Neural cell (in vitro differentiated cells): ENCODE measurements around the gene GPS1. TPM values are rescaled to one million over a fixed set of nuclear protein-coding genes. Genes with fewer than 3 reads are reported as not detected.

Experiments
- H2AFZ ChIP-seq: fragments of 200-600, 300-800 bp; sonication (generic), shearing (Covaris generic); 2 replicates; pipeline ENCODE4 v1.6.0; 2014; ENCODE audit warnings: low read depth, mild to moderate bottlenecking, antibody characterized with exemption, low read length, moderate library complexity
- H3F3A ChIP-seq: fragments of 200-600 bp; shearing (Covaris generic); 2 replicates; pipeline ENCODE4 v1.6.1; 2016; ENCODE audit warnings: mild to moderate bottlenecking, moderate library complexity, mixed read lengths, antibody characterized with exemption, low read length; ENCODE audit not compliant: insufficient read depth, poor library complexity, severe bottlenecking
- H3K27ac ChIP-seq: fragments of 200-600, 300-800 bp; sonication (generic), shearing (Covaris generic); 2 replicates; pipeline ENCODE4 v1.5.1; 2014; ENCODE audit warnings: mild to moderate bottlenecking, low read length, moderate library complexity
- H3K27me3 ChIP-seq: fragments of 300-800, 200-600 bp; sonication (generic), shearing (Covaris generic); 2 replicates; pipeline ENCODE4 v1.6.0; 2014; ENCODE audit warnings: mild to moderate bottlenecking, low read depth, low read length, moderate library complexity; ENCODE audit not compliant: insufficient read depth
- H3K36me3 ChIP-seq: fragments of 300-800, 200-600 bp; sonication (generic), shearing (Covaris generic); 2 replicates; pipeline ENCODE4 v1.5.1; 2014; ENCODE audit warnings: mild to moderate bottlenecking, antibody characterized with exemption, low read length, moderate library complexity; ENCODE audit not compliant: insufficient read depth
- H3K4me2 ChIP-seq: fragments of 300-800, 200-600 bp; sonication (generic), shearing (Covaris generic); 2 replicates; pipeline ENCODE4 v1.6.0; 2014; ENCODE audit warnings: mild to moderate bottlenecking, low read length
- H3K4me3 ChIP-seq: fragments of 300-800, 200-600 bp; sonication (generic), shearing (Covaris generic); 2 replicates; pipeline ENCODE4 v1.5.1; 2014; ENCODE audit warnings: mild to moderate bottlenecking, low read length, moderate library complexity
- H3K79me2 ChIP-seq: fragments of 200-600 bp; shearing (Covaris generic); replicated peaks from 2 replicates; pipeline ENCODE4 v1.6.0; 2014; ENCODE audit warnings: mild to moderate bottlenecking, low read length, moderate library complexity; ENCODE audit not compliant: insufficient read depth
- H3K9ac ChIP-seq: fragments of 300-800, 200-600 bp; sonication (generic), shearing (Covaris generic); 2 replicates; pipeline ENCODE4 v1.6.1; 2016; ENCODE audit warnings: mild to moderate bottlenecking, low read length, mixed read lengths
- H3K9me2 ChIP-seq: fragments of 200-600 bp; shearing (Covaris generic); 2 replicates; pipeline ENCODE4 v1.6.1; 2016; ENCODE audit warnings: mild to moderate bottlenecking, low read length, mixed read lengths; ENCODE audit not compliant: insufficient read depth
- H3K9me3 ChIP-seq: fragments of 200-600, 300-800 bp; sonication (generic), shearing (Covaris generic); 2 replicates; pipeline ENCODE4 v1.6.1; 2016; ENCODE audit warnings: mild to moderate bottlenecking, mixed run types, low read length, moderate library complexity, mixed read lengths
- H4K20me1 ChIP-seq: fragments of 200-600 bp; shearing (Covaris generic); 2 replicates; pipeline ENCODE4 v1.6.1; 2016; ENCODE audit warnings: mild to moderate bottlenecking, mixed run types; ENCODE audit not compliant: insufficient read depth
- EP300 ChIP-seq: fragments of 450-650 bp; conservative IDR thresholded peaks from 2 replicates; pipeline ENCODE4 v1.6.1; 2014; ENCODE audit warnings: antibody characterized with exemption, mild to moderate bottlenecking, moderate library complexity; ENCODE audit not compliant: poor library complexity, severe bottlenecking
- EZH2 ChIP-seq: fragments of 200-600, 300-800 bp; shearing (Covaris generic), sonication (generic); IDR thresholded peaks from 2 replicates; pipeline ENCODE4 v1.6.1; 2014; ENCODE audit warnings: antibody characterized with exemption, low read length, borderline replicate concordance, mild to moderate bottlenecking; ENCODE audit not compliant: insufficient read depth, poor library complexity, severe bottlenecking
- MXI1 ChIP-seq: fragments of 450-650 bp; conservative IDR thresholded peaks from 2 replicates; pipeline ENCODE4 v1.6.1; 2014; ENCODE audit warnings: antibody characterized with exemption, mild to moderate bottlenecking; ENCODE audit not compliant: poor library complexity, severe bottlenecking
- POLR2AphosphoS5 ChIP-seq: IDR thresholded peaks from 2 replicates; pipeline ENCODE4 v1.6.1; 2012
- SMC3 ChIP-seq: fragments of 450-650 bp; conservative IDR thresholded peaks from 2 replicates; pipeline ENCODE4 v1.6.1; 2014; ENCODE audit warnings: antibody characterized with exemption, mild to moderate bottlenecking, moderate library complexity; ENCODE audit not compliant: poor library complexity
- TAF1 ChIP-seq: IDR thresholded peaks from 2 replicates; pipeline ENCODE4 v1.6.1; 2012; ENCODE audit warnings: low read depth
- polyA plus RNA-seq: library from polyadenylated mRNA; depleted of rRNA; stranded (reverse); fragments of >200 nt; gene quantifications from 2 replicates; pipeline ENCODE4 v1.2.3, GENCODE V29; 2014
- TF ChIP-seq, protein P1 (sequence below): IDR thresholded peaks from 2 replicates; pipeline ENCODE4 v1.6.1; 2012; ENCODE audit warnings: borderline replicate concordance
- TF ChIP-seq, protein P2 (sequence below): fragments of 450-650 bp; IDR thresholded peaks from 2 replicates; pipeline ENCODE4 v1.5.1; 2014; ENCODE audit warnings: antibody characterized with exemption, mild to moderate bottlenecking, moderate library complexity; ENCODE audit not compliant: poor library complexity, severe bottlenecking

Gene GPS1
- polyA plus RNA-seq, 1 donor from 2014 or later: 170 TPM

GRCh38 chr17:82012261-82012639 lies 39.4 kb upstream of the GPS1 start:
- H3K36me3 ChIP-seq: no peaks in the 10 kb centered on the region
- no peaks in the 10 kb centered on the region for H3K9me2 ChIP-seq
- no peaks in the 10 kb centered on the region for H3F3A ChIP-seq
- no peaks in the 10 kb centered on the region for H3K27me3 ChIP-seq
- H3K4me2 ChIP-seq: no peak overlapping the region
- no peak overlapping the region for H3K4me3 ChIP-seq
- no peak overlapping the region for H3K27ac ChIP-seq
- H3K9me3 ChIP-seq: no peaks in the 10 kb centered on the region
- no peaks in the 10 kb centered on the region for H4K20me1 ChIP-seq
- H3K79me2 ChIP-seq: no peaks in the 10 kb centered on the region
- no peak overlapping the region for H3K9ac ChIP-seq
- H2AFZ ChIP-seq: no peak overlapping the region
- TF ChIP-seq, protein P1, sequence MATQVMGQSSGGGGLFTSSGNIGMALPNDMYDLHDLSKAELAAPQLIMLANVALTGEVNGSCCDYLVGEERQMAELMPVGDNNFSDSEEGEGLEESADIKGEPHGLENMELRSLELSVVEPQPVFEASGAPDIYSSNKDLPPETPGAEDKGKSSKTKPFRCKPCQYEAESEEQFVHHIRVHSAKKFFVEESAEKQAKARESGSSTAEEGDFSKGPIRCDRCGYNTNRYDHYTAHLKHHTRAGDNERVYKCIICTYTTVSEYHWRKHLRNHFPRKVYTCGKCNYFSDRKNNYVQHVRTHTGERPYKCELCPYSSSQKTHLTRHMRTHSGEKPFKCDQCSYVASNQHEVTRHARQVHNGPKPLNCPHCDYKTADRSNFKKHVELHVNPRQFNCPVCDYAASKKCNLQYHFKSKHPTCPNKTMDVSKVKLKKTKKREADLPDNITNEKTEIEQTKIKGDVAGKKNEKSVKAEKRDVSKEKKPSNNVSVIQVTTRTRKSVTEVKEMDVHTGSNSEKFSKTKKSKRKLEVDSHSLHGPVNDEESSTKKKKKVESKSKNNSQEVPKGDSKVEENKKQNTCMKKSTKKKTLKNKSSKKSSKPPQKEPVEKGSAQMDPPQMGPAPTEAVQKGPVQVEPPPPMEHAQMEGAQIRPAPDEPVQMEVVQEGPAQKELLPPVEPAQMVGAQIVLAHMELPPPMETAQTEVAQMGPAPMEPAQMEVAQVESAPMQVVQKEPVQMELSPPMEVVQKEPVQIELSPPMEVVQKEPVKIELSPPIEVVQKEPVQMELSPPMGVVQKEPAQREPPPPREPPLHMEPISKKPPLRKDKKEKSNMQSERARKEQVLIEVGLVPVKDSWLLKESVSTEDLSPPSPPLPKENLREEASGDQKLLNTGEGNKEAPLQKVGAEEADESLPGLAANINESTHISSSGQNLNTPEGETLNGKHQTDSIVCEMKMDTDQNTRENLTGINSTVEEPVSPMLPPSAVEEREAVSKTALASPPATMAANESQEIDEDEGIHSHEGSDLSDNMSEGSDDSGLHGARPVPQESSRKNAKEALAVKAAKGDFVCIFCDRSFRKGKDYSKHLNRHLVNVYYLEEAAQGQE: no peak
- no peak for TF ChIP-seq EZH2
- TF ChIP-seq TAF1: no peak
- TF ChIP-seq MXI1: no peak

DNA sequence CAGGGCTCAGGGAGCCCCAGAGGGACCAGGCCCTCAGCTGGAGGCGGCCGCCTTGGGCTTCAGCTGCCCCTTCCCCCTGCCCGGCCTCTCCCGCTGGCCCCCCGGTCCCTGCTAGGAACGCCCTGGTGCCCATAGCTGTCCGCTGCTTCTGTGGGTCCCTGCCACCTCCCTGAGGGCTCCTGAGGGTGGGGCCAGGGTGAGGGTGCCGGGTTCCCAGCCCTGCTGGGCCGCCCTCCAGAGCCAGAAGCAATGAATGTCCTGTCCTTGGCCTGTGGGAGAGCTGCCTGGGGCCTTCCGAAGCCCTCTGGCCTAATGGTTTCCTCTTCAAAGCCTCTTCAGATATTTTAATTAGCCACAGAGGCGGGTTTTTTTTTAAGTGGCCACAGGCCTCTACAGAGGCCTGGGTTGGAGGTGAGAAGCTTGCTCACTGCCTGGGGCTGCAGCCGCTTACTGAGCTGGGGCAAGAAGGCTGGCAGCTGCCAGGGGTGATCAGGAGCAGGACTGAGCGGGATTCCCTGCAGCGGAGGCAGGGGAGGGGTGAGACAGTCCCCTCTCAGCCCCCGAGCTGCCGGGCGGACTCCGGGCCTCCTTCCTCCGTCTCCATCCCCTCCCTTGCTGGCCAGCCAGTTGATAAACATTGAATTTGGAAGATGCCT lies 38.9 kb upstream of the GPS1 start:
- no peak for TF ChIP-seq TAF1
- TF ChIP-seq EP300: no peak
- no peak for TF ChIP-seq SMC3
- no peak for TF ChIP-seq MXI1
- no peak for TF ChIP-seq POLR2AphosphoS5
- TF ChIP-seq, protein P1: no peak
- TF ChIP-seq, protein P2, sequence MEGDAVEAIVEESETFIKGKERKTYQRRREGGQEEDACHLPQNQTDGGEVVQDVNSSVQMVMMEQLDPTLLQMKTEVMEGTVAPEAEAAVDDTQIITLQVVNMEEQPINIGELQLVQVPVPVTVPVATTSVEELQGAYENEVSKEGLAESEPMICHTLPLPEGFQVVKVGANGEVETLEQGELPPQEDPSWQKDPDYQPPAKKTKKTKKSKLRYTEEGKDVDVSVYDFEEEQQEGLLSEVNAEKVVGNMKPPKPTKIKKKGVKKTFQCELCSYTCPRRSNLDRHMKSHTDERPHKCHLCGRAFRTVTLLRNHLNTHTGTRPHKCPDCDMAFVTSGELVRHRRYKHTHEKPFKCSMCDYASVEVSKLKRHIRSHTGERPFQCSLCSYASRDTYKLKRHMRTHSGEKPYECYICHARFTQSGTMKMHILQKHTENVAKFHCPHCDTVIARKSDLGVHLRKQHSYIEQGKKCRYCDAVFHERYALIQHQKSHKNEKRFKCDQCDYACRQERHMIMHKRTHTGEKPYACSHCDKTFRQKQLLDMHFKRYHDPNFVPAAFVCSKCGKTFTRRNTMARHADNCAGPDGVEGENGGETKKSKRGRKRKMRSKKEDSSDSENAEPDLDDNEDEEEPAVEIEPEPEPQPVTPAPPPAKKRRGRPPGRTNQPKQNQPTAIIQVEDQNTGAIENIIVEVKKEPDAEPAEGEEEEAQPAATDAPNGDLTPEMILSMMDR: no peak
- no peak for TF ChIP-seq EZH2
- H3K36me3 ChIP-seq: no peaks in the 10 kb centered on the region
- H3K27me3 ChIP-seq: no peaks in the 10 kb centered on the region
- no peak overlapping the region for H3K9ac ChIP-seq
- no peaks in the 10 kb centered on the region for H3K9me3 ChIP-seq
- H3K9me2 ChIP-seq: no peaks in the 10 kb centered on the region
- H3K4me2 ChIP-seq: no peak overlapping the region
- no peaks in the 10 kb centered on the region for H3F3A ChIP-seq
- H4K20me1 ChIP-seq: no peaks in the 10 kb centered on the region
- H3K79me2 ChIP-seq: no peaks in the 10 kb centered on the region
- H3K27ac ChIP-seq: no peak overlapping the region
- H2AFZ ChIP-seq: no peak overlapping the region
- no peak overlapping the region for H3K4me3 ChIP-seq
